Motor neuron (in vitro differentiated cells): ENCODE measurements around the gene DRAM1. TPM values are rescaled to one million over a fixed set of nuclear protein-coding genes. Genes with fewer than 3 reads are reported as not detected.
"Not testable (repeated sequence)": the region's sequence is repeated elsewhere in the genome, so short reads cannot be mapped to it uniquely, and the experiment has no call there.

ENCODE experiments used
- ATAC-seq, 8 experiments: fragments of 200-7000 bp; cut with Tn5 transposase; replicated peaks in 6 of 8; 2 replicates each; pipeline ENCODE4 v1.8.0; 2021; ENCODE audit warnings: mild to moderate bottlenecking in 8 of 8, moderate library complexity in 8 of 8
- H3K27ac ChIP-seq, 2 donors: fragments of 250-450 bp; sonication (Bioruptor Pico); 2 replicates each; pipeline ENCODE4 v1.9.0; 2021; ENCODE audit warnings: antibody characterized with exemption in 2 of 2, mild to moderate bottlenecking in 2 of 2, moderate library complexity in 1 of 2
- H3K4me1 ChIP-seq, 2 donors: fragments of 250-450 bp; sonication (Bioruptor Pico); replicated peaks in 1 of 2; 2 replicates each; pipeline ENCODE4 v1.6.1; 2021; ENCODE audit warnings: antibody characterized with exemption in 2 of 2, mild to moderate bottlenecking in 2 of 2, moderate library complexity in 1 of 2
- H3K4me3 ChIP-seq, 5 donors: fragments of 250-450 bp; sonication (Bioruptor Pico); 2 replicates each; pipeline ENCODE4 v1.9.0; 2021; ENCODE audit warnings: antibody characterized with exemption in 5 of 5, mild to moderate bottlenecking in 5 of 5, moderate library complexity in 4 of 5
- WGBS, 10 experiments: fragments of 450-650 bp; shearing (Covaris generic); methylation state at CpG; one replicate each; pipeline ENCODE4 v1.0.0; 2022; 5-methylcytosine and 5-hydroxymethylcytosine counted together
- in situ Hi-C, 9 experiments: fragments of 400-800 bp; cut with MboI; loops; one replicate each; pipeline ENCODE4 v1.15.0; 2021; ENCODE audit warnings: low sequenced_read_pairs in 9 of 9, low pct_unique_long_range_greater_than_20kb in 2 of 9; ENCODE audit not compliant: unreplicated experiment in 9 of 9
- total RNA-seq, 8 experiments: library from RNA; unstranded; fragments of 300-600 nt; gene quantifications; 2 replicates each; pipeline versions ENCODE4 v1.2.3 to v1.2.4, GENCODE V29; 2022

Gene DRAM1
- total RNA-seq, 8 experiments from 2014 or later: 0.71 to 110 (median 7.4) TPM

- Histone ChIP-seq H3K27ac (no peak overlapping the region), H3K4me3 (no peak overlapping the region), H3K4me1 (no peaks in the 10 kb centered on the region)
- 50 to 80% (median 76%) methylated on average over 1 to 8 of the region's 13 CpGs; no CpG with 5 or more reads in 1 of the 10 experiments for WGBS, 10 experiments
- ATAC-seq: no peak
- in situ Hi-C loops: no loop called here
Measured at GRCh38 chr12:101866615-101867373, 10.6 kb upstream of the DRAM1 start.

- 68 to 100% (median 98%) methylated on average over 1 to 3 of the region's 3 CpGs; no CpG with 5 or more reads in 2 of the 10 experiments for WGBS, 10 experiments
- H3K27ac ChIP-seq, H3K4me1 ChIP-seq, H3K4me3 ChIP-seq, ATAC-seq, in situ Hi-C loops: not testable (repeated sequence)
Measured at GRCh38 chr12:101867619-101868018, 9.8 kb upstream of the DRAM1 start.

GRCh38 chr12:101870925-101871324 lies 6.5 kb upstream of the DRAM1 start:
- ATAC-seq: peak in 1 of 8 experiments; percentile 40
- no peaks in the 10 kb centered on the region for H3K4me1 ChIP-seq
- H3K4me3 ChIP-seq: no peak overlapping the region
- WGBS, 10 experiments: 50 to 100% (median 86%) methylated on average over 1 of the region's 1 CpG; no CpG with 5 or more reads in 5 of the 10 experiments
- no peak overlapping the region for H3K27ac ChIP-seq
- in situ Hi-C loops: no loop called here

GRCh38 chr12:101875162-101875561 lies 2.2 kb upstream of the DRAM1 start:
- Histone ChIP-seq H3K4me1 (peaks cover 0 to 4% of the 10 kb centered on the region in 2 donors), H3K27ac (no peak overlapping the region), H3K4me3 (no peak overlapping the region)
- ATAC-seq: no peak
- WGBS, 10 experiments: 84 to 100% (median 89%) methylated on average over 1 to 9 of the region's 9 CpGs
- in situ Hi-C loops: no loop called here

GRCh38 chr12:101876322-101876860 lies 989 bp upstream of the DRAM1 start:
- peak overlapping the region; percentile 53 to 60 (median 53) for H3K4me3 ChIP-seq
- no peak for ATAC-seq
- WGBS, 10 experiments: 23 to 100% (median 76%) methylated on average over 1 to 7 of the region's 9 CpGs
- no peak overlapping the region for H3K27ac ChIP-seq
- H3K4me1 ChIP-seq: peaks cover 0 to 4% of the 10 kb centered on the region in 2 donors
- in situ Hi-C loops: no loop called here

GRCh38 chr12:101877806-101878242 lies 444 bp downstream of the DRAM1 start:
- 0 to 4% (median 0%) methylated on average over 1 to 6 of the region's 24 CpGs; no CpG with 5 or more reads in 7 of the 10 experiments for WGBS, 10 experiments
- in situ Hi-C loops: no loop called here
- peaks cover 0 to 4% of the 10 kb centered on the region in 2 donors for H3K4me1 ChIP-seq
- peak in 6 of 8 experiments; percentile 7 to 31 (median 16) for ATAC-seq
- H3K4me3 ChIP-seq: peak overlapping the region; percentile 53 to 60 (median 53)
- H3K27ac ChIP-seq: no peak overlapping the region

GRCh38 chr12:101878243-101878821 lies 952 bp downstream of the DRAM1 start:
- ATAC-seq: no peak
- Histone ChIP-seq H3K4me3 (peak overlapping the region; percentile 53 to 60 (median 53)), H3K4me1 (peaks cover 0 to 4% of the 10 kb centered on the region in 2 donors), H3K27ac (no peak overlapping the region)
- 0 to 80% (median 66%) methylated on average over 1 to 5 of the region's 7 CpGs; no CpG with 5 or more reads in 4 of the 10 experiments for WGBS, 10 experiments
- in situ Hi-C loops: no loop called here

GRCh38 chr12:101880769-101881168 lies 3.4 kb downstream of the DRAM1 start:
- 89 to 100% (median 100%) methylated on average over 1 to 3 of the region's 3 CpGs; no CpG with 5 or more reads in 4 of the 10 experiments for WGBS, 10 experiments
- Histone ChIP-seq H3K27ac (no peak overlapping the region), H3K4me3 (no peak overlapping the region), H3K4me1 (peaks cover 0 to 4% of the 10 kb centered on the region in 2 donors)
- no peak for ATAC-seq
- in situ Hi-C loops: no loop called here

- H3K4me1 ChIP-seq: peaks cover 0 to 4% of the 10 kb centered on the region in 2 donors
- in situ Hi-C loops: no loop called here
- 84 to 100% (median 96%) methylated on average over 2 to 4 of the region's 4 CpGs; no CpG with 5 or more reads in 2 of the 10 experiments for WGBS, 10 experiments
- no peak overlapping the region for H3K27ac ChIP-seq
- no peak overlapping the region for H3K4me3 ChIP-seq
- no peak for ATAC-seq
Measured at GRCh38 chr12:101881228-101881627, 3.8 kb downstream of the DRAM1 start.

- in situ Hi-C loops: no loop called here
- ATAC-seq: peak in 1 of 8 experiments; percentile 15
- Histone ChIP-seq H3K4me3 (no peak overlapping the region), H3K27ac (no peak overlapping the region), H3K4me1 (no peaks in the 10 kb centered on the region)
- 63 to 100% (median 93%) methylated on average over 1 to 3 of the region's 3 CpGs; no CpG with 5 or more reads in 3 of the 10 experiments for WGBS, 10 experiments
Measured at GRCh38 chr12:101884174-101884573, 6.8 kb downstream of the DRAM1 start.

GRCh38 chr12:101884781-101885340 lies 7.5 kb downstream of the DRAM1 start:
- WGBS, 10 experiments: 80 to 100% (median 90%) methylated on average over 1 to 7 of the region's 10 CpGs
- H3K4me1 ChIP-seq, ATAC-seq, in situ Hi-C loops, H3K4me3 ChIP-seq, H3K27ac ChIP-seq: not testable (repeated sequence)

- in situ Hi-C loops: no loop called here
- no peak overlapping the region for H3K4me3 ChIP-seq
- no peak for ATAC-seq
- no peak overlapping the region for H3K27ac ChIP-seq
- H3K4me1 ChIP-seq: no peaks in the 10 kb centered on the region
- 43 to 100% (median 83%) methylated on average over 1 to 4 of the region's 4 CpGs; no CpG with 5 or more reads in 2 of the 10 experiments for WGBS, 10 experiments
Measured at GRCh38 chr12:101885912-101886561, 8.7 kb downstream of the DRAM1 start.
